ENCODE results near the gene RRAGB.
A peak's percentile ranks its signal among the peaks of the same experiment; 100 is the strongest.
"Not testable (repeated sequence)": the region's sequence is repeated elsewhere in the genome, so short reads cannot be mapped to it uniquely, and the experiment has no call there.

The RRAGB gene

GRCh38 chrX:55717521-55718497, at the start of gene RRAGB:
Gene RRAGB, plus strand, starts transcription at chrX:55717749. Its CDS starts 579 bp downstream, at chrX:55718328.
- peak; percentile 88 for DNase-seq (ENCODE audit: low spot score)

GRCh38 chrX:55668084-55668483, 49.5 kb upstream of the RRAGB start:
- DNase-seq (ENCODE audit: low spot score): no peak

GRCh38 chrX:55688579-55688978, 29.0 kb upstream of the RRAGB start:
- DNase-seq (ENCODE audit: low spot score): not testable (repeated sequence)

GRCh38 chrX:55695227-55696018, 22.1 kb upstream of the RRAGB start:
- DNase-seq (ENCODE audit: low spot score): no peak

GRCh38 chrX:55697381-55697780, 20.2 kb upstream of the RRAGB start:
- DNase-seq (ENCODE audit: low spot score): no peak

GRCh38 chrX:55702671-55703070, 14.9 kb upstream of the RRAGB start:
- no peak for DNase-seq (ENCODE audit: low spot score)

GRCh38 chrX:55703436-55703835, 14.1 kb upstream of the RRAGB start:
- not testable (repeated sequence) for DNase-seq (ENCODE audit: low spot score)

GRCh38 chrX:55705066-55705465, 12.5 kb upstream of the RRAGB start:
- DNase-seq (ENCODE audit: low spot score): not testable (repeated sequence)

- no peak for DNase-seq (ENCODE audit: low spot score)
Measured at GRCh38 chrX:55709735-55710134, 7.8 kb upstream of the RRAGB start.

GRCh38 chrX:55710701-55711100, 6.8 kb upstream of the RRAGB start:
- DNase-seq (ENCODE audit: low spot score): no peak

- DNase-seq (ENCODE audit: low spot score): no peak
Measured at GRCh38 chrX:55713631-55714030, 3.9 kb upstream of the RRAGB start.

GRCh38 chrX:55714161-55714560, 3.4 kb upstream of the RRAGB start:
- no peak for DNase-seq (ENCODE audit: low spot score)

GRCh38 chrX:55715847-55716246, 1.7 kb upstream of the RRAGB start:
- no peak for DNase-seq (ENCODE audit: low spot score)

GRCh38 chrX:55716937-55717336, 612 bp upstream of the RRAGB start:
- DNase-seq (ENCODE audit: low spot score): no peak

GRCh38 chrX:55731826-55732225, 14.3 kb downstream of the RRAGB start:
- DNase-seq (ENCODE audit: low spot score): no peak

GRCh38 chrX:55738969-55739368, 21.4 kb downstream of the RRAGB start:
- DNase-seq (ENCODE audit: low spot score): no peak

GRCh38 chrX:55742649-55743048, 25.1 kb downstream of the RRAGB start:
- DNase-seq (ENCODE audit: low spot score): no peak

GRCh38 chrX:55748463-55748862, 30.9 kb downstream of the RRAGB start:
- not testable (repeated sequence) for DNase-seq (ENCODE audit: low spot score)

GRCh38 chrX:55750256-55750655, 32.7 kb downstream of the RRAGB start:
- no peak for DNase-seq (ENCODE audit: low spot score)

- DNase-seq (ENCODE audit: low spot score): no peak
Measured at GRCh38 chrX:55754861-55755294, 37.3 kb downstream of the RRAGB start.

- DNase-seq (ENCODE audit: low spot score): no peak
Measured at GRCh38 chrX:55758033-55758432, 40.5 kb downstream of the RRAGB start.

GRCh38 chrX:55759478-55759877, 41.9 kb downstream of the RRAGB start:
- no peak for DNase-seq (ENCODE audit: low spot score)

GRCh38 chrX:55767100-55767499, 49.6 kb downstream of the RRAGB start:
- DNase-seq (ENCODE audit: low spot score): no peak
